Measurements from ENCODE around the gene ITPRID2.

Gene ITPRID2

GRCh38 chr2:181891258-181891965 is at the start of gene ITPRID2:
Gene ITPRID2 (plus strand): TSS chr2:181891730. CDS start chr2:181892067, 337 bp downstream.
- DNase-seq: peak; percentile 66

DNA sequence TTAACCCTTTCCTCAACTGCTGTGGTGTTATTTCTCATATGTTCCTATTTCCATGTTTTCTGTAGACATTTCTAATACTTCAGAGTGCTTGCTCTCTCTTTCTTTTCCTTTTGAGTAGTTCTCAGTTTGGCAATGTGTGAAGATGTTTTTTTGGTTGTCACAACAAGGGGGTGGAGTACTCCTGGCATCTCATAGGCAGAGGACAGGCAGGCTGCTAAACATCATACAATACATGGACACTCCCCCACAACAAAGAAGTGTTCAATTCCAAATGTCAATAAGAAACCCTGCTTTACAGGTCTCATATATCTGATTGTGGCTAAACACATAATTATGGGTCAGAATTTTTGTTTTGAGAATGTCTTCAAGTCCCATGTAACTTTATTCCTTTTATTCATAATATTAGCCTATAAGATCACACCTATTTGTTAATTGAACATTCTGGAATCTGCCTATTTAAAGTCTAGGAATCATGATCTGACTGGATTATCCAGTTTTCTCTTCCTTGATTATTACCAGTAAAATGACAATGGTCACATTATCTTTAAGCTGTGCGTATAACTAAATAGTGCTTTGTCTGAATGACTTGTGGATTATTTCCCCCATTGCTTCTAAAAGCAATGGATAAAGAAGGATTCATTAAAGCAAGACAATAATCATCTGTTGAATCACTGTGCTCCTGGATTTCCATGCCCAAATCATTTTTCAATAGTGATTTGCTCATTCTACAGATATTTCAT is 46.8 kb upstream of the ITPRID2 start:
- DNase-seq: no peak

DNA sequence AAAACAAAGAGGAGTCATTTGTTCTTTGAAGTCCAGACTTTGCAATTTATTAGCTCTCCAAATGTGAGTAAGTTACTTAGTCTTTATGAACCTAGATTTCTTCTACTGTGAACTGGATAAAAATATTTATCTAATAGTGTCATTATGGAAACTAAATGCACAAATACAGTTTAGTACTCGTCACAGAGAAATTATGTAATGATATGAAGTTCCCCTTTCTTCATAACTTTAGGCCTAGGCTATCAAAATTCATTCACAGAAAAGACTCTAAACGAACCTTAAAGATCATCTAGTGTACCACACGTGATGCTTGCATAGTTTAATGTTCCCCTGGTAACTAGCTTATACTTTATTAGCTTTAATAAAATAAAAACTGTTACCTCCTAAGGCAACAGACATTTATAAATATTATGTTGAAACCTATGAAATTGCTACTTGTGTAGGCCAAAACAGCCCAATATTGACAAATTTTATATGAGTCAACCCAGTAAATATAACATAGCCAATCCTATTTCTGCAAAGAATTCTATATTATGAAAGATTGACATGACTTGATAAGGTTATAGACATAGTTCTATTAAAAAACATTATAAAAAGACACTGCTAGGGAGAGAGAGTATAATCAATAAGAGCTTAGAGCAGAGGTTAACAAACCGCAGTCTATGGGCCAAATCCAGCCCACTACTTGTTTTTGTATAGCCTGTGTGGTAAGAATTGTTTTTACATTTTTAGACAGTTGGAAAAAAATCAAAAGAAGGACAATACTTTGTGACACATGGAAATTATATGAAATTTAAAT is 44.9 kb upstream of the ITPRID2 start:
- DNase-seq: no peak

DNA sequence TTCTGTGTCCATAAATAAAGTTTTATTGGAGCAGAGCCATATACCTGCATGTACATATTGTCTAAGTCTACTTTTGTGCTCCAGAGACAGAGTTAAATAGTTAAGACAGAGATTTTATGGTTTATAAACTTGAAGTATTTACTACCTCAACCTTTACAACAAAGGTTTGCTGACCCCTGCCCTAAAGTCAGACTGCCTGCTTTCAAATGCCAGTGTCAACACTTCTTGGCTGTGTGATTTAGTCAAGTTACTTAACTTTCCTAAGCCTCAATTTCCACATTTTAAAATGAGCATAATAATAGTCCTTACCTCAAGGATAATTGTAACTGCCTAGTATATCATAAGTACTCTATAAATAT is 44.4 kb upstream of the ITPRID2 start:
- DNase-seq: no peak

DNA sequence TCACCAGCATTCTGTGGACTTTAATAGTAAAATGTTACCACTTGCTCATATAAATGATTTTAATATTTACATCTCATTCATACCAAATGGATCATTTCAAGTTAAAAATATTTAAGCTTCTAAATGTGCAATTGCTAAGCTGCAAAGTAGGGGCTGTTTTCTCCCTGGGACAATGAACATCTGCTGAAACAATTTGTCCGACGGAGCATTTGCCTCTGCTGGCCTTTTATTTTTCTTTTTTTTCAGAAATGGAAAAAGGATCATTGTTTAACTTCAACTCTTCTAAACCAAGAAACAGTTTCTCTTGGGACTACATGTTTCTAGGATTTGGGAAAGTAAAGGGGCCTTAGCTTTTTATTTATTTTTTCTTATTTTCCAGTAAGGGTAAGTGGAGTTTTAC is 43.8 kb upstream of the ITPRID2 start:
- no peak for DNase-seq

- DNase-seq: no peak
Measured at GRCh38 chr2:181848261-181848886, 43.2 kb upstream of the ITPRID2 start.

DNA sequence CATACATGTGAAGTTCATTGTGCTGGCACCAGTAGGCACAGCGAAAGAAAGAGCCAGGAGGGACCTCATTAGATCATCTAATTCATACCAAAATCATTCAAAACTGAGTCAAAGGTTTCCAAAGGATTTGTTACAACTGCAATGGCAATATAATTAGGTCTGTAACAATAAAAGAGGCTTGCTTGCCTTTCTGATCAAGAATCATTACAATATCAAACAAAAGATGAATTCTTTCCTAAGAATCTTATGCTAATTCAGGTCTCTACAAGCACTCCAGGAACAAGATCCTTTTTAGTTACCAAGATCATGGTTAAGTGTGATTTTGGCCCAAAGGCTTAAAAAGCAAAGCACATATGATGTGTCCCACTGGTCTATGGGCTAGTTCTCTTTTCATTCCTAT is 41.9 kb upstream of the ITPRID2 start:
- DNase-seq: no peak

DNA sequence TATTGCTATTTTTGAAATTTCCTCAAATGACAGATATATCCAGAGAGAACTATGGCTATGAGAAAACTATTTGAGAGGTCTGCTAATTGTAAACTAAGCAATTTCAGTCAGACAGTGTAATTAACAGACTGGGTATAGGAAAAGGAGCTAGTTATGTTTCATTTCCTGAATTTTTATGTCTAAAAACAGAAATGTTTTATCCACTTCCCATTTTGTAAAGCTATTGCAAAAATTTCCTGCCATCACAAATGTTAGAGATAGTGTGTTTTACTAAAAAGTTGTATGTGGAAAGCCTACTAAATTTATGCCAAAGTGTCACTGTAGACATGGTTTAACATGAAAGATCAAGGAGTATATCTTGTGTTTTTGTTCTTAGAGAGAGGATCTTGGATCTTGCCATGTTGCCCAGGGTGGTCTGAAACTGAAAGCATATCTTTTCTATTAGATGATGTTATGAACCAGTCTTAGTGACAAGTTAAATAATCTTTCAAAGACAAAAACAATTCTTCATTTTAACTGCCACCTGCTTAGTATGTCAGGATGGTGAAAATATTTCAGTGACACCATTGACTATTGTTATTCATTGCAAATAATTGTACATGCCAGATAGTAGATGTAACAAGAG is 40.5 kb upstream of the ITPRID2 start:
- no peak for DNase-seq

DNA sequence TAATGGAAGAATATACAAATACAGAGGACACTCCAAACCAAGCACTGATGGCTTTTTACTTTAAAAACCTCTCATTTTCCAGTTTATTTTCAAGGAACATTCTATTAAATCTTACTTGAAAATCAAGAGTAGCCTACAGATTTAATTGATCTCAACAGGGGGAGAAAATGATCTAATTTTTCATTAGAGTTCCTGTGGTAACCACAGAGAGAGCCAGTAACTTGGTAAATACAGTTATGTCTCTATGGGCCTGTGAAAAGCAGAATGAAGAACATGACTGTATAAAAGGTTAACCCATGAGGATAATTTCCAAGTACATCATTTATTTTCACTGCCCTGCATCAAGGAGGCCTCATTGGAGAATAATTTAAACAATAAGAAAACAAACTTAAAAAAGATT is 39.8 kb upstream of the ITPRID2 start:
- no peak for DNase-seq

DNA sequence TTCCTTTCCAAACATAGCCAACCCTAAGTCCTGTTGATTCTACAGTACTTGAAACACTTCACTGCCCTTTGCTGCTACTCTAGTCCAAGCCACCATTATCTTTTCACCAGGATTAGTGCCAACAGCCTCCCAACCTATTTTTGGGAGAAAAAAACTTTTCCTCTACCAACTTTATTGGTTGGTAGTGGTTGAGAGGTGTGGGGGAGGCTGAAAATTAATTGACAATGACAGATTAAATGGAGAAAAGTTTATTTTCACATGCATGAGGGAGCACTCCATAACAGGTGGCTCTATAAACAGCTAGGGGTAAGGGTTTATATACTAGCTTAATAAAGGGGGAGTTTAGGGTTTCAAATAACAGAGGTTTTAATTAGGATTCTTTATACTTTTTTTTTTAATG is 37.8 kb upstream of the ITPRID2 start:
- DNase-seq: no peak

- no peak for DNase-seq
Measured at GRCh38 chr2:181857483-181857882, 34.0 kb upstream of the ITPRID2 start.

DNA sequence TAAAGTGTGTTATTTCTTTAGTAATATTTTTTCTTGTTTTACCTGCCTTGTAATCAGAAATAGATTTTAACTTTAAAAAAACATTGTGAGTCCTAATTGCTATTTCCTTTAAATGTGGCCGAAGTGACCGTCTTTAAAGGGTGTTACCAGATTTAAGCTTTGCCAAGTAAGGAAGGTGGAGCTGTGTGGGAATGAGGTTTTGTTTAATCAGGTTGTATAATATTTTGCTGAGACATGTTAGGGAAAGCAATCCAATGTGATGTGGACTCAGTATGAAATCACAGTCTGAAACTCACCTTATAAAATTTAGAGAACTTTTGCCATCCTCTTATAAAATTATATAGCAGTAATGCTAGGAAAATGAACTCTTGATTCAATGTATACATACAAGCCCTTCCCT is 32.9 kb upstream of the ITPRID2 start:
- no peak for DNase-seq

- DNase-seq: no peak
Measured at GRCh38 chr2:181859123-181859522, 32.4 kb upstream of the ITPRID2 start.

DNA sequence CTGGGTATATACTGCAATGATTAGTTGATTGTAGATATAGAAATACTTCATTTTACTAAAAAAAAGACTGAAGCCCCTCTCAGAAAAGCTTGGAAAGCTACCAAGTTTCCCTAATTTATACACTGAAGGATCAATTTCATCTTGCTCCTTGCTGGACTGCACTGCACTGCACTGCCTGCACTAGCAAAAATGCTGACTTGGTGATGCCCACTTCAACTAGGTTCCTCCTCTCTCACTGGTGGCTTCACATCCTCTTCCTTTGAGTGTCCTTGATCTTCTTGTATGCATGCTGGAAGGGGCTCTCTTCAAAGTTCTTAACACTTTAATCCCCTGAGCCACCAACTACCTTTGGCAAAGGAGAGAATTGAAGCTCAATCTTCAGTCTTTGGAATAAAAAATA is 31.7 kb upstream of the ITPRID2 start:
- DNase-seq: no peak

- DNase-seq: no peak
Measured at GRCh38 chr2:181861379-181861778, 30.2 kb upstream of the ITPRID2 start.

GRCh38 chr2:181862583-181863281 is 28.8 kb upstream of the ITPRID2 start:
- no peak for DNase-seq

- DNase-seq: no peak
Measured at GRCh38 chr2:181872178-181872577, 19.4 kb upstream of the ITPRID2 start.

- DNase-seq: no peak
Measured at GRCh38 chr2:181876614-181877063, 14.9 kb upstream of the ITPRID2 start.

DNA sequence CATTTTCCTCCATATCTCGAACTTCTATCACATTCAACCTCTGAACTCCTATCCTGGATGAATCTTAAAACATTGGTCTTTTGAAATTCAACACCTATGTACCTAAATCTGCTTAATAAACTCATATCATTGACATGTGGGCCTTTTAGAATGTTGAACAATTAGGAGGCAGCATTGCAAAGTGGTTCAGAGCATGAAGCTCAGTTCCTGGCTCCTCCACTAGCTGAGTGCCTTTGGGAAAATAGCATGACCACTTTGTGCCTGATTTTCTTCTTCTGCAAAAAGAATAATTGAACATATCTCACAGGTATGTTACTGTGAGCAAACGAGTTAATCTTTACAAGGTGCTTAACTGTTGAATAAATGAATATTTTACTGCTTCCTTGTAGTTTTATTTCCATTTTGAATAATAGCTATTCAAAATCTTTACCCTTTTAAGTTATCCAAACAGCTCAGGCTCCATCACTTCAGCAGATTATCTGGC is 14.3 kb upstream of the ITPRID2 start:
- no peak for DNase-seq

- DNase-seq: no peak
Measured at GRCh38 chr2:181878448-181878847, 13.1 kb upstream of the ITPRID2 start.

GRCh38 chr2:181879295-181879694 is 12.2 kb upstream of the ITPRID2 start:
- no peak for DNase-seq

All from activated CD8-positive, alpha-beta memory T cell treated with anti-CD3 and anti-CD28 coated beads, Interleukin-2, amount 50 U/mL, for 4 hours (primary cell).